GM19023 (cell line): ENCODE data around the gene SETD7.

Experiments
- ATAC-seq: cut with Tn5 transposase; IDR thresholded peaks from one replicate; pipeline ENCODE4 v1.9.1; 2021; ENCODE audit warnings: mild to moderate bottlenecking, moderate library complexity; ENCODE audit not compliant: unreplicated experiment

The SETD7 gene

DNA sequence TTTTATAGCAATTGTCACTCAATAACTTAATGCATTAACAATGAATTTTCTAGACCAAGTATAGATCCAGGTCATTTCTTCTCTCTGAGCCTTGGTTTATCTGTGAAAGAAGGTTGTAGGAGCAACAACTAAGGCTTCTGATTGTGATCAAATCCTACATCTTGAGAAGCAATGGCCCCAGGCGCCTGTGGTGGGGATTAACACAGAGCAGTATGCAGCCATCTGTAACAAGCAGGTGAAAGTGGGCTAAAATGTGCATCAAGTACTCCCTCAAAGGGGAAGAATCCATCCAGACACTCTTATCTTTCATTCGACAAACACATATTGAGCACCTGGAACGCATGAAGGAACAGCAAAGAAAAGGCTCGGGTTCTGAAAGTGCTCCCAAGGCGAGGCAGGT is 19.1 kb upstream of the SETD7 start:
- no peak for ATAC-seq

DNA sequence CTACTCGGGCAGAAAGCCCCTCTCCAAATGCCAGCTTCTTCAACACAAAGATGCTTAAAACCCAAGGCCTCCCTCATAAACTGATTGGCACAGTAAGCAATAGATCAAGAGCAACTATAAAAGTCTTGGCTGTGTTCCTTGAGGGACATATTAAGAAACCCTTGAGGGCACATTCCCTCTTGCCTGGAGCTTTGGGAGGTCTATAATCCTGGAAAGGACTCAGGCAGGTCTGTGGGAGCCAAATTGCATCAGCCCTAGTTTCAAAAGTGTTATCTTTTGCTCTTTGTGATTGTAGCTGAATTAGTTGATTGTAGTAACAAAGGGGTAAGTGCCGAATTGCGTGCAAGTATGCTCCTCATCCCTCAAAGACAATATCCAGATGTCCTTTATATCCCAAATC is 18.6 kb upstream of the SETD7 start:
- no peak for ATAC-seq

DNA sequence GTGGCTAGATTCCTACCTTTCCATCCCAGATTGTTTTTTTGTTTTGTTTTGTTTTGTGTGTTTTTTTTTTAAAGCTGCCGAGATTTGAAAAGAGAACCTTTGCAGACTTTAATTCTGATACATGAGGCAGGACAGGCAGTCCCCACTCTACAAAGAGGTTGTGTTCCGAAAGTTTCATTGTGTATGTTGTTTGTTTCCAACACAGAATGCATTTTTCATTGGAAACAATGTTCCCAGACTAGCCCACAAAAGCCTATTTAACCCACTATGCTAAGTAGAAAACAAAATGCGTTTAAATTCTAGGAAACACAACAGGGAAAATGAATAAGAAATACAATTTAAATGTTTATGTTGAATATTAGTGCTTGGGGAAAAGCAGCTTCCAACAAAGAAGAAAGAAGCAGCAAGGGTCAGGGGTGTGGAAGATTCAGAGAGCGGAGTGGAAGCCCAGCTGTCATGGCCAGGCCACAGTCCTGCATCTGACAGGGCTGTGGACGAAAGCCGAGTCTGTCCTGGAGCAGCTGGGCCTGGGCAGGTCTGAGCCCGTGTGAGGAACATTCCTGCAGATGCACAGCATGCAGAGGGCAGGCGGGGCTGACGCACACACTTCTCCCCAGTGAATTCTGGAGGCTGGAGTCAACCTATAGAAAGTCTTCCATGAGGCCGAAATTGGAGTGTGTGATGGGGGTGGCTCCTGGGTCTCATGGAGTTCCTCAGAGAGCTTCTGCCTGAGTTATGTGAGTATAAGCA is 12.4 kb upstream of the SETD7 start:
- no peak for ATAC-seq

DNA sequence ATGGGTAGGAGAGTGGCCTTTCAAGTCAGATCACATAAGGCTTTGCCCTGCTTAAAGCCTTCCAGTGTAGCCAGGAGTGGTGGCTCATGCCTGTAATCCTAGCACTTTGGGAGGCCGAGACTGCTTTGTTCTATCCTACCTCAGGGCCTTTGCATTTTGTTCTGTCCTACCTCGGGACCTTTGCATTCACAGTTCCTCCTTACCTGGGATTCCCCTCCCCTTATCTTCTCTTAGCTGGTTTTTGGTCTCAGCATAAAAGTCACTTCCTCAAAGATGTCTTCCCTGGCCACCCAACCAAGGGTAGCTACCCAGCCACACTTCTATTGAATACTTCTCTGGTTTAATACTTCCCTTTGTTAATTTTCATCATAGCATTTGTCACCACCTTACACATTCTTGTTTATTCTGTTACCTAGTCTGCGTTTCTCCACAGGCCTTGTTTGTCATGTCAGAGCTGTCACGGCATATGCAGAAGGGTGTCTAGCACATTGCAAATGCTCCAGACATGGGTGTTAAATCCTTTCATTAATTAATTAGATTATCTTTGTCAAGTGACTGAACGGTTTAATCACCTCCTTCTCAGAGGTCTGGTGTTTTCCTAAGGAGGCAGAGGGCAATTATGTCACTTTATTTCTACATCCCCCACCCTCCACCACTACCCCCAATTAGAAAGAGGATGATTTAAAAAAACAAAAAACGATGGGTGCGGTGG is 11.3 kb upstream of the SETD7 start:
- no peak for ATAC-seq

DNA sequence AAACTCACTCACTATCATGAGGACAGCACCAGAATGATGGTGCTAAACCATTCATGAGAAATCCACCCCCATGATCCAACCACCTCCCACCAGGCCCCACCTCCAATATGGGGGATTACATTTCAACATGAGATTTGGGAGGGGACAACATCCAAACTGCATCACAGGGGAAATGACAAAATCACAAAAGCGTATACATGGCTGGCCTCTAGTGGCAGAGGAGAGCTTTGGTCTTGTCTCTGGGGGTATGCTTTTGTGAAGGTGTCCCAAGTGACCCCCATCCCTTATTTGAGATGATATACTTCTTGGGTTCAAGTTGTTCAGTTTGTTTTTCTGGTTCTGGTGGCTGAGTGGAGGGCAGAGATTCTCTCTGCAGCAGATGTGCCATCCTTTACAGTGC is 8.5 kb upstream of the SETD7 start:
- ATAC-seq = no peak

DNA sequence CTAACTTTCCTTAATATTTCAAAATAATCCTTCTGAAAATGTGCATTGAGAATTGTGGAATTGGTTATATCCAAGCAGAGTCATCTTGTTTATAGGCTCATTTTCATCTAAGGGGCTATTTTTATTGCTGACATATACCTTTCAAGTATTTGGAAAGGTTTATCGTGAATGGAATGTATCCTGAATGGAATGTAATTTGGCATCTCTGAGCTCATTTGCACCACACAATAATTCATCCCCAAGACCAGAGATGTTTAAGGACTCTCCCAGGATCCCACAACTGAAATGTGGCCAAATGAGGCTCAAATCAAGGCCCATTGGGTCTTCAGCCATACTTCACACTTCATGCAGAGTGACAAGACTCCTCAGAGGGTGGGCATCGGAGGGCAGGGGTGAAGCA is 7.5 kb upstream of the SETD7 start:
- ATAC-seq = no peak

DNA sequence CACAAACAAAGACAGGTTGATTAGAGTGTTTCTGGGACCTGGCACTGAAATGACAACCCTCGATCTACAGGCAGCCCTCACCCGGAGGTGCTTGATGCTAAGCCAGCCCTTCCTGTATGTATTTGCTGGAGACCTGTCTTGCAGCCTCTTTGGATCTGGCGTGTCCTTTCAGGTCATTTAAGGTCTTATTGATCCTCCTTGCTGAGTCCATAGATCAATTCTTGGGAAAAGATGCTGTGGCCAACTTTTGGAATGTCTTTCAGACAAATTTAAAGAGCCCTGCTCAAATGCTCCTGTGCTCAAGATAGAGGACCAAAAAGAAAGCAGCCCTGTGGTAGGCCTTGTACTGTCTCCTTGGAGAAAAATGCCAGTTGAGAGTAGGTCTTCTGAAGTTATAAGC is 6.8 kb upstream of the SETD7 start:
- ATAC-seq = no peak

DNA sequence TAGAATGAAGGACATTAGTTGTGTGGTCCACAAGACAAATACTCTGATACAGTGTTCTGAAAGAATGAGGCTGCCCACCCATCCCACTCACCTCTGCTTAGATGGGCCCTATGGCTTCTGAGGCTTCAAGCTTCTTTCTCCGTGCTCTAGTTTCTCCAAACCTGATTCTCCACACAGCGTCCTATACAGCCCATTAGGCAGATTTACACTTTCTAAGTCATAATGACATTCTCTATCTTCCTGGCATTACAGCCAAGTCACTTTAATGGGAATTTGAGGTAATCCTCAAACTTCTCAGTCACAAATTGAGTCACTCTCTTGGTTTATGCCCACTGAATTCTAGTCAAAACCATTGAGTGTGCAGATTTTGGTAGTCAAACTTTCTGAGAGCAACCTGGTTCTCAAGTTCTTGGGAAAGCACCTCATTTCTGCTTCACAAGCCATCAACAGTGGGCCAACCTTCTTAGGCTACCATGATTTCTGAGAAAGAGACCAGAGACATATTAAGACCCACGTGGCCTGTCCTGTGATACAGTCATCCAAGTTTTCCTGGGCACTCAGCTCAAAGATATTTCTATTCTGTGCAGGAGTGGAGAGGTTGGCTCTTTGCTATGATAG is 6.2 kb upstream of the SETD7 start:
- no peak for ATAC-seq

DNA sequence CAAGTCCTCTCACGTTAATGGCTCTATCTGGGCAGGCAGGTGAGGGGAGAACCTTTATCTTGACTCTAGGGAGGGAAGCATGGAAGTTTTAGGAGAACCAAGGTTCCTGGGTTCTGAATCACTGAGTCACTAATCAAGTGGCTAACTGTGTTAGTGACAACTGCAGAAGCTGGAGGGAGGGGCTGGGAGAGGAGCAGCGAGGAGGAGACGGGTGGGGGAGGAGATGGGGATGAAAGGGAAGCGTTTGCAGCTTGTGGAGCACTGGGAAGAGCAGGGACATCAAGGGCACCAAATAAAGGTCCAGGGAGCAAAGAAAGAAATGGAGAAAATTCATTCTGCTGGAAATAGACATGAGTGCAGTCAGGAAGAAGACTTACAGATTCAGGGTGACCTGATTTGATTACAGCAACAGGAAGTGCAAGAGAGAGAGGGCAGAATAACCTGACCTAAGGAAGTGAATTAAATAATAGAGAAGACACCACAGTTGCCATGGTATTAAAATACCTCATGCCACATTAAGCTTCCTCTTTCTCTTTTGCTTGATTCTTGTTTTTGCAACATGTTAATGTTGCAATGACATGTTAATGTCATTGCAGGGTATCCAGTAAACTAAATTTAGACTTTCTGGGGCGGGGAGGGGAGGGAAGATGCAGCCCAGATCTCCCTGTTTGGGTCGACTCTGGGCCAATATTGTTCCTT is 4.5 kb upstream of the SETD7 start:
- ATAC-seq = no peak

DNA sequence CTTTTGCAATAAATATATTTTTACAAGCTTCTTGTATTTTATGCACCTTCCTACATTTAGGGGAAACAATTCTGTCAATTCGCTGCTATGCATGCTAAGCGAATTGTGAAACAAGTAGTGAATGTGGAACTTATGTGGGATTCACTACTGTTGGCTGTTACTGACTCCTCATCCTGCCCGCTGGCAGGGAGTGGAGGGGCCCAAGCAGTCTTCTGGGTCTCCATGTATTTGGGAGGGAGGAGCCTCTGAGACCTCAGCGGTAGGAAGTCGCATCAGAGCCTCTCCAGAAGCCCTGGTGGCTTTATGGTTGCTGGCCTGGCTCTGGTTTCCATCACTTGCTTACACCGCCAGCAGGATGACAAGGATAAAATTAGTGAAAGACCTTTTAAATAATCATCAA is 3.7 kb upstream of the SETD7 start:
- ATAC-seq = no peak

DNA sequence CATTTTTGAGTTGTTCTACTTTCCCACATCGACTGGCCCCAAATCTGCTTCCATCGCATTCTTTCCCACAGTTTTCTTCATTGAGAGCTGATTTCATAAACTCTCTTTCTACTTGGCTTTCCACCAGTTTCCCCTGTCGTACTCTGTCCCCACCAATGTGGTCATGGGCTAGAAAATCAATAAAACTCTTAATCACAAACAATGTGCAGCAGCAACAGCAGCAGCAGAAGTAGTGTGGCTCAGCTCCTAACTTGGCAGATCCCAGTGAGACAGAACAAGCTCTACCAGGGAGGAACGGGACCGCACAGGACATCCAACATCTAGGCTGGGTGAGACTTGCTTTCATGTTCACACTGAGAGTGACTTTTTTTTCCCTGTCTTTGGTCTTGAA is 3.1 kb upstream of the SETD7 start:
- no peak for ATAC-seq

DNA sequence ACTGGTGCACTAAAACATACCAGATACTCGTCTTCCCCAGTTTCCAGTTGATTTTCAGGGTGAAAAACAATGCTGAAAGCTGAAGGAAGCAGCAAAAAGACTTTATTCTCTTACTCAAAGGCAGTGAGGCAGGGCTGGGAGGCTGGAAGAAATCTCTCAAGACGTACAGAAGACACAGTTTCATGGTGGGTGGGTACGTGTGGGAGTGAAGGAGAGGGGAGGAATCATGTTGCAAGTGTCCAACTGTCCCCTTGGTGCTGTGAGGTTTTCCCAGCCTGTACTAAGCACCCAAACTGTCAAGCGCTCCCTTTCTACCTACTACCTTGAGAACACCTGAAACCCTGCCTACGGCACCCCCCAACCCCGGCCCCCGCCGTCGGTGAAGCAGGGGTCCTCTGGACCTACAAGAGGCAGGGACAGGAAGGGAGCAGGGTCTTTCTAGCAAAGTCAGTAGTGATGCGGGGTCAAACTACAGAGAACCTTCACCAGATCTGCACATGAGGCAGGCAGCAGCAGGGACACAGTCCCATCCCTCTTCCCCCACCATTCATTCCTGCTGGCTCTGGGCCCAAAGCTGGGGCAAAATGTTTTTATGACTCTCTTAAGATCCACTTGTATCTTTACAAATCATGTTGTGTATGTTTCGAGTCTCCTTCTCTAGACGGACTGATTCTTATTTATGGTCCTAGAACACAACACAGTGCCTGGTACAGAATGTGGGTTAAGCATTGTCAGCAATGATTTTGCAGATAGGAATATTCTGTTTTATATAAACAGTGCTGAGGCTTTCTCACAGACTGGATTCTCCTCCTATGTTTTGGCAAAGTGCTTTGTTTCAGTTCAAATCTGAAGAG is 2.4 kb upstream of the SETD7 start:
- ATAC-seq = no peak

DNA sequence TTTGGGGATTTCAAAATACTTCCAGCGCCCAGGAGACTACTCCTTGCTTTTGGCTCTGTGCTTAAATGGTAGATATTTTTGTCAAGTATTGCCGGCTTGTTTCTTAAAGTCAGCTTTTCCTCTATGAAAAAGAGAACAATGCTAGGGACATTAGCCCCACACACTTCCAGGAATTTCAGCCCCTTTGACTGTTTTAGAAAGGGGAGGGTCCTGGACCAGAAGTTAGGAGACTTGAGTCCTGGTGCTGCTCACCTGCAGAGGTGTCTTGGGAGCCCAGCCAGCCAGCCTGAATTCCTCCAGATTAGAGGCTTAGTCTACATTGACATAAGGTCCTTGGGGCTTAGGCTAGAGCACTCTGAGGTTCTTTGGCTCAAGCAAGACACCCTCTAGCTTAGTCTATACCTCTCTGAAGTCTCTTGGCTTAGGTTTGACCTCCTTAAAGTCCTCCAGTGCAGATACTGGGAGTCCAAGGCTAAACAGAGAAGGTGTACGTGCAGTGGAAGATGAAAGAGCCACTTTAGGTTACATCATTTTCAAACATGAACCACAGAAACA is 1.6 kb upstream of the SETD7 start:
- no peak for ATAC-seq

DNA sequence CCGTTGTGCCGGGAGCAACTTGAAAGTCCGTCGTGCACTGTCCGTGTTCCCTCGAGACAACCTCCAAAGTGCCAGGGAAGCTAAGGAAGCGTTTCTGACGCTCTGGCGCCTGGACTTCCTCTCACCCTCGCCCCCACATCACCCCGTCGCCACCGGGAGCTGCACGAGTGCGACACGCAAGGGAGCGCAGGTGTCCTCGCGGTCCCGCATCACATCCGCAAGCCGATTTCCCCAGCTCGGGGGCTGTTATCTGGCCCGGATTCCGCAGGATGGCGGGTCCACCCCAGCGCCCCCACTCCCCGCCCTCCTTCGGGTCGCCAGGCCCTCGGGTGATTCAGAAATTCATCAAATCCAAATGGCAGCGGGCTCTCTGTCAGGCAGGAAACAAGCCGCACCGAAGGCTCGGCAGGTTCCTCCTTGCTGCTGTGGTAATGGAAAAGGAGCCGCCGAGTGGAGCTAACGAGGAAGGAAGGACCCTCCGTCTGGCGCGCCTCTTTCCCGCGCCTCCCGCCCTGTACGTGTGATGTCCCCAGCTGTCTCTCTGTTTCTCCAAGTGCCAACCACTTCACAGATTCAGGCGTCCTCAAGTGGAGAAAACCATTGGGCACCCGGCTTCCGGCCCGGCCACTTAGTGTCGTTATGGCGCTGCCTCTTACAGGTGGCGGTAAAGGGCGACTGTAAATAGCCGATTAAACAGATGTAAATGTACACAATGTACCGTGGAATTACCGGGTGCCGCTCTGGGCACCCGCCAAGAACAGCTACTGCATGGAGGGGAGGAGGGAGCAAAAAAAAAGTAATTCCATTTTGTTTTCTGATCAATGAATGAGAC is 921 bp upstream of the SETD7 start:
- ATAC-seq = peak; percentile 26

DNA sequence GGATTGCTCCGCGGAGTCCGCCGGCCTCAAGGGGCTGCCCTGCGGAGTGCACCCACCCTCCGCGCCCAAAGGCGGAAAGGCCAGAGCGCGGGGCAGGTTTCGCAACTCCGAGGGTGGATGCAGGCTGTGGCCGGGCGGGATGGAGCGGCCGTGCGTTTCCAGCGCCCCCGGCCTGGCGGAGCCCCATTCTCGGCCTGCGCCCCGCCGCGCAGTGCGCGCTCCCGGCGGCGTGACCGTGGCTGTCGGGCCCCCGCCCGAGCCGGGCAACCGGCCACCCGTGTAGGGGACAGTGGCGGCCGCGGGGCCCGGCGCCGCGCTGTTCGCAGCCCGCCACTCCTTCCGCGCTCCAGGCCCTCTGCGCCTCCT is 331 bp downstream of the SETD7 start:
- peak; percentile 30 for ATAC-seq

DNA sequence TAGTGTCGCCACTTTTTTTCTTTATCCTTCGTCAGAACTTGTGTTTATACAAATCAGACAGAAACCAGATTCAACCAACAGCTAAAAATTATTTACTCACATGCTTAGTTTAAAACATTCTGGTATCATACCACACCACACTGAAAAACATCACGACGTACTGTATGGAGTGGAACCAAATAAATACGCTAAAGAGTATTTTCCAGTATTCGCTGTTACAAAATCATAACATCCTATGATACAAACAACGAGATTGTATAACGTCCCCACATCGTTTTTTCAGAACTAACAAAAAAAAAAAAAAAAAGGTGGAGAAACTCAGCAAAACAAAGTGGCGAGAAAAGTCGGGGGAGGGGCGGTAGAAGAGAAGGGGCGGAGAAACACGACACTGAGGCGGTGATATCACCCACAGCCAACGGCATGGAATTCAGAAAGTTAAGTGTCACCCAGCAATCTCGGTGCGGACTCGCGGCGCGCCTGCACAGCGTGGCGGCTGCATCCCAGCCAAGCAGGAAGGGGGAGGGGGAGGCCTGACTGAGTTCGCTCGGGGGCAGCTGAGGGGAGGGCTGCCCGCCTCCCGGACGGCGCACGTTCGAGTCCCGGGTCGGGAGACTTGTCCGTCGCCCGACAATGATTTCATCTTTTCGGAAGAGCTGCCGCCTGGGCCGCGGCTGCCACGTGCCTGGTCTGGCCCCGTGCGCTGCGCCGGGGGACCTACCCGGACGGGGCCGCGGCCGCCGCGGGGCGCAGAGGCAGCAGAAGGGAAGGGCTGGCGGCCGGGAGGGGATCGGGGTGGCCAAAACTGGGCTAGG is 920 bp downstream of the SETD7 start:
- ATAC-seq = peak; percentile 41

DNA sequence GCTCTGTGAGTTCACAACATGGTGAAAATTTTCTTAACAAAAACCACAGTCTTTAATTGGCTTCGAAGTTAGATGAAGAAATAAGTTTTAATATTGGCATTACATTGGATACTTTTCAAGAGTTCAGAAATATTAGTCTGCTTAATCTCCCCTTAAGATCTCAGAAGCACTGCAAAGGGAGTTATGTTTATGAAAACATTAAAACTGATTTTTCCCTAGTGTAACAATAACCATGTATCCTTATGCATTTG is 1.5 kb downstream of the SETD7 start:
- ATAC-seq = no peak

DNA sequence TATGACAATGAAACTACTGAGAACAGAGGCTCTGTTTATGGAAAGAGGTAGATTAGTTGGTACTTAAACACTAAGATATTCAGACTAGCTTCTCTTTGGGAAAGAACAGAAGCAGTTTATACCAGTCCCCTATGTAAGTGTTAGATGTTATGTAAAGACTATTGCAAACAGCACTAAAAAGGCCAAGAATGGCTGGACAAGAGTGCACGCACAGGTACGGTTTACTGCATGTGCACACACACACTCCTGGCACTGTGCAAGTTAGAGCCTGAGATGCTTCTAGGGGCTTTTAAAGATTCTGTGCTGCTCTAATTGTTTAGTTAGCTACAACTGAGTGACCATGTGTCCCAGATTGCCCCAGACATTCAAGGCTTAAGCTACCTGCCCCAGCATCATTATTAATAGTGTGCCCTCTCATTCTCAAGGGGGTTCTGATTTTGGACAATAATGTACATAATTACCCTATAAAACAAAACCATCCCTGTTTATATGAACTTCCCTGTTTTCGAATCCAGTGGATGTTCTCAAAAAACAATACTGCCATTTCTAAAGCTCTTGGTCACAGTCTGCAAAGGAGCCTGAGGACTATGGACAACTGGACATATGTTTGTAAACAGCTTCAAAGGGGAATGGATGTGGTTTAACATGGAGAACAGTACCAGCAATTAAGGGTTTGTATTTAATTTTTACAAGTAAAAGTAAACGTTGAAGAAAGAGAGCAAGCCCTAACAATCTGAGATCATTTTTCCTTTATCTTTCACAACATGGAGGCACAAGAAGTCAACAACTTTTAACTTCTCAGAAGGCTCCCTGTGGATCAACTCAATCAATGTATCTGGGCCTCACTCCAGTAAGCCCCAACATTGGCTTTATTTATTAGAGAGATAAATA is 2.0 kb downstream of the SETD7 start:
- no peak for ATAC-seq
